ENCODE results near the gene AOC3. TPM values are rescaled to one million over a fixed set of nuclear protein-coding genes. Genes with fewer than 3 reads are reported as not detected.
A peak's percentile ranks its signal among the peaks of the same experiment; 100 is the strongest.
"Not testable (repeated sequence)": the region's sequence is repeated elsewhere in the genome, so short reads cannot be mapped to it uniquely, and the experiment has no call there.

AOC3 gene
- polyA plus RNA-seq, 1 donor, result 27.0 TPM

DNA sequence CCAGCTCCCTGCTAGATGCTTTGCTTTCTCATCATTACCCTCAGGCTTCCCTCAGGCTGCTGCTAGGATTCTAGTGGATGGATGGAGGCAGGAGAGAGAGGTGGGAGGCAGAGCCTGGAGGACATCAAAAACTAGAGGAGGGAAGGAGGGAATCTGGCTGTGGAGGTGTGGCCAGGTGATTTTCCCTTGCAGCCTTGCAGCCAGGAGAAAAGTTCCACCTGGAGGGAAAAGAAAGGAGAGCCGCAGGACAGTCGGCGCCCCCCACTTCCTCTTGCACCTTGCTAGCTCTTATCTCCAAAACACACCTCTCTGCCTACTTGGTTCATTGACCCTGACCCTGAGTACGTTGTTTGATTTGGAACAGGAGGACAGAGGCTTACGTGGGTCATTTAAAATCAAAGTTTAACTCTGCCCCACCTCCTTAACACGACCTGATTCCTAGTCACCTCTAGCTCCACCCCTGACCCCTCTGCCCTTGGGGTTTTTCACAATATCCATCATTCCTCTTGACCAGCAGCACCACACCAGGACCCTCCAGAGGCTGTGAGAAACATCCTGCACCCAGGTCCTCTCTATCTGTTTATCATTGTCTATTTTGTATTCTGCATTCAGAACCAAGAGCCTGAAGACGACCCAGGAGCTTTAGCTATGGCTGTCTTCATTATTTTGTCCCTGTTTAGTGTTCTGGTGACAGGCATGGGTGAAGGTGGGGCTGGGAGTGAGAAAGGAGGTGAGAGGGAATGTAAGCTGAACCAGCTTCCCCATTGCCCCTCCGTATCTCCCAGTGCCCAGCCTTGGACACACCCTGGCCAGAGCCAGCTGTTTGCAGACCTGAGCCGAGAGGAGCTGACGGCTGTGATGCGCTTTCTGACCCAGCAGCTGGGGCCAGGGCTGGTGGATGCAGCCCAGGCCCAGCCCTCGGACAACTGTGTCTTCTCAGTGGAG lies 15.9 kb downstream of the AOC3 start:
- no peak for DNase-seq

DNA sequence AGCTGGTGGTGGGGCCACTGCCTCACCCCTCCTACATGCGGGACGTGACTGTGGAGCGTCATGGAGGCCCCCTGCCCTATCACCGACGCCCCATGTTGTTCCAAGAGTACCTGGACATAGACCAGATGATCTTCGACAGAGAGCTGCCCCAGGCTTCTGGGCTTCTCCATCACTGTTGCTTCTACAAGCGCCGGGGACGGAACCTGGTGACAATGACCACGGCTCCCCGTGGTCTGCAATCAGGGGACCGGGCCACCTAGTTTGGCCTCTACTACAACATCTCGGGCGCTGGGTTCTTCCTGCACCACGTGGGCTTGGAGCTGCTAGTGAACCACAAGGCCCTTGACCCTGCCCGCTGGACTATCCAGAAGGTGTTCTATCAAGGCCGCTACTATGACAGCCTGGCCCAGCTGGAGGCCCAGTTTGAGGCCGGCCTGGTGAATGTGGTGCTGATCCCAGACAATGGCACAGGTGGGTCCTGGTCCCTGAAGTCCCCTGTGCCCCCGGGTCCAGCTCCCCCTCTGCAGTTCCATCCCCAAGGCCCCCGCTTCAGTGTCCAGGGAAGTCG lies 16.8 kb downstream of the AOC3 start:
- not testable (repeated sequence) for DNase-seq

DNA sequence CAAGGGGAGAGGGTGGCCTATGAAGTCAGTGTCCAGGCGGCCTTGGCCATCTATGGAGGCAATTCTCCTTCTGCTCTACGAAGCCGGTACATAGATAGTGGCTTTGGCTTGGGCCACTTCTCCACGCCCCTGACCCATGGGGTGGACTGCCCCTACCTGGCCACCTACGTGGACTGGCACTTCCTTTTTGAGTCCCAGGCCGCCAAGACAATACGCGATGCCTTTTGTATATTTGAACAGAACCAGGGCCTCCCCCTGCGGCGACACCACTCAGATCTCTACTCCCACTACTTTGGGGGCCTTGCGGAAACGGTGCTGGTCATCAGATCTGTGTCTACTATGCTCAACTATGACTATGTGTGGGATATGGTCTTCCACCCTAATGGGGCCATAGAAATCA lies 17.3 kb downstream of the AOC3 start:
- no peak for DNase-seq

DNA sequence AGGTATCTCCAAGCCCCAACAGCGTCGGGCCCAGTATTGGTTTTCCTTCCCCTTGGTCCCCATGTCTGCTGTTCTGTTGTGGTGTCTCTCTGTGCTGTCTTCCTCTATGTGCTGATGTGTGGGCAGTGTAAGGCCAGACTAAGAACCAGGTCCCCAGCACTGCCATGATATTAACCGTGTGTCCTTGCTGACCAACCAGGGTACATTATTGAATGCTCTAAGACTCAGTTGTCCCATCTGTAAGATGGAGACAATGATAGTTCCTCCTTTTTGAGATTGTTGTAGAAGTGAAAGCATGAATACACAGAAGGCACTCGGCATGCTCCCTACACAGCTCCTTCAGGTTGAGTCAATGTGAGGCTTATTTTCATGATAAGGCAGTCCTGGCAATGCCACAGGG lies 20.6 kb downstream of the AOC3 start:
- no peak for DNase-seq

DNA sequence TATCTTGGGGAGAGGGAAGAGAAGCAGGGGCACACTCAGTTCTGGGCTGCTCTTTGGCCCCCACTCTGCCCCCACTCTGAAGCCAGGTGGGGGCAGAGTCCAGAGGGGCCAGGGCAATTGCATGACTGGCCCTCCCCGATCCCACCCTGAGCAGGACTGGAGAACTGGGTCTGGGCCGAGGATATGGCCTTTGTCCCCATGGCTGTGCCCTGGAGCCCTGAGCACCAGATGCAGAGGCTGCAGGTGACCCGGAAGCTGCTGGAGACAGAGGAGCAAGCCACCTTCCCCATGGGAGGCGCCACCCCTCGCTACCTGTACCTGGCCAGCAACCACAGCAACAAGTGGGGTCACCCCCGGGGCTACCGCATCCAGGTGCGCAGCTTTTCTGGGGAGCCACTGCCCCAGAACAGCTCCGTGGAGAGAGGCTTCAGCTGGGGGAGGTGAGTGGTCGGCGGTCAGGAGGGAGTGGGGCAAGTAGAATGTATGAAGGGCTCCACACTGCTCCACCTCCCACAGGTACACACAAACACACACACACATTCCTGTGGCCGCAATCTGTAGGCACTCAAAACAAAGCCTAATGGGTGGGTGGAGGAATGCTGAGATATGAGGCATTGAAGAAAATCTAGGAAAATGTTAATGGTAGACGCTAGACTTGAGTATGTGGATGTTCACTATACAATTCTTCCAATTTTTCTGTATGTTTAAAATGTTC lies 21.4 kb downstream of the AOC3 start:
- no peak for DNase-seq

DNA sequence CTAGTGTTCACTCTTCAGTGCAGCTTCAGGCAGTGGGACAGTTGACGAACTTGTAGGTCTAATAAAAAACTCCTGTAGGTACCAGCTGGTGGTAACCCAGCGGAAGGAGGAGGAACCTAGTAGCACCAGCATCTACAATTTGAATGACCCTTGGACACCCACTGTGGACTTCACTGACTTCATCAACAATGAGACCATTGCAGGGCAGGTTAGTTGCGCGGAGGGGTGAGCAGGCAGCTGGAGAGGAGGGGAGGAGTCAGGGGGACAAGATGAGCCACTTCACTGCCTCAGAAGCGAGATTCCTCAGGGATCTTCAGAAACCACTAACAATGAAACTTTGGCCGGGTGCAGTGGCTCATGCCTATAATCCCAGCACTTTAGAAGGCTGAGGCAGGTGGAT lies 22.3 kb downstream of the AOC3 start:
- DNase-seq, result no peak

DNA sequence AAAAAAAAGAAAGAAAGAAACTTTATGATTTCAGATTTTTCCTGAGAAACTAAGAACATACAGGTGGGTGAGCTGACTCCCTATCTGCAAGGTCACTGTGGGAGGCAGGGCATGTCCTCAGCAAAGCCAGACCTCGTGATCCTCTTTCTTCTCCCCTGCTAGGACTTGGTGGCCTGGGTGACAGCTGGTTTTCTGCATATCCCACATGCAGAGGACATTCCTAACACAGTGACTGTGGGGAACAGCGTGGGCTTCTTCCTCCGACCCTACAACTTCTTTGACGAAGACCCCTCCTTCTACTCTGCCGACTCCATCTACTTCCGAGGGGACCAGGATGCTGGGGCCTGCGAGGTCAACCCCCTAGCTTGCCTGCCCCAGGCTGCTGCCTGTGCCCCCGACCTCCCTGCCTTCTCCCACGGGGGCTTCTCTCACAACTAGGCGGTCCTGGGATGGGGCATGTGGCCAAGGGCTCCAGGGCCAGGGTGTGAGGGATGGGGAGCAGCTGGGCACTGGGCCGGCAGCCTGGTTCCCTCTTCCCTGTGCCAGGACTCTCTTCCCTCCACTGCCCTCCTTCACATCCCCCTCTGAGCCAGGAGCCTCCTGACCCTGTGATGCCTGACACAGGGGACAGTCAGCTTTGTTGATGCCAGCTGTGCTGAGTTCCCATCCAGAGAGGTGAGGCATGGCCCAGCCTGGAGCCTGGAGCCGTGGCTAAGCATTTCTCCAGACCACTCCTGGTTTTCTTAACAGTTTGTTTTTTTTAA lies 23.1 kb downstream of the AOC3 start:
- DNase-seq, result not testable (repeated sequence)

DNA sequence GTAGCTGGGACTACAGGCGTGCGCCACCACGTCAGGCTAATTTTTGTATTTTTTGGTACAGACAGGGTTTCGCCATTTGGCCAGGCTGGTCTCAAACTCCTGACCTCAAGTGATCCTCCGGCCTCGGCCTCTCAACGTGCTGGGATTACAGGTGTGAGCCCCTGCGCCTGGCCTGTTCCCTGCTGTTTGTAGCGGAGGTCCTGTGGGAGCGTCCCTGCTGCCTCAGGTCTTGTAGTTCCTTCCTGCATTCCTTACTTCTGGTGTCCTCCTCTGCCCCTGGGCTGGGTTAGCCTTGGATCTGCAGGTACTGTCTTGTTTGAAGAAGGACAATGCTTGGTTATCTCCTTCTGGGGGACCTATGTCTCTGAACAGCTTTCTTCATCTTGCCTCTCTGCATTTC lies 26.0 kb downstream of the AOC3 start:
- DNase-seq, result no peak

DNA sequence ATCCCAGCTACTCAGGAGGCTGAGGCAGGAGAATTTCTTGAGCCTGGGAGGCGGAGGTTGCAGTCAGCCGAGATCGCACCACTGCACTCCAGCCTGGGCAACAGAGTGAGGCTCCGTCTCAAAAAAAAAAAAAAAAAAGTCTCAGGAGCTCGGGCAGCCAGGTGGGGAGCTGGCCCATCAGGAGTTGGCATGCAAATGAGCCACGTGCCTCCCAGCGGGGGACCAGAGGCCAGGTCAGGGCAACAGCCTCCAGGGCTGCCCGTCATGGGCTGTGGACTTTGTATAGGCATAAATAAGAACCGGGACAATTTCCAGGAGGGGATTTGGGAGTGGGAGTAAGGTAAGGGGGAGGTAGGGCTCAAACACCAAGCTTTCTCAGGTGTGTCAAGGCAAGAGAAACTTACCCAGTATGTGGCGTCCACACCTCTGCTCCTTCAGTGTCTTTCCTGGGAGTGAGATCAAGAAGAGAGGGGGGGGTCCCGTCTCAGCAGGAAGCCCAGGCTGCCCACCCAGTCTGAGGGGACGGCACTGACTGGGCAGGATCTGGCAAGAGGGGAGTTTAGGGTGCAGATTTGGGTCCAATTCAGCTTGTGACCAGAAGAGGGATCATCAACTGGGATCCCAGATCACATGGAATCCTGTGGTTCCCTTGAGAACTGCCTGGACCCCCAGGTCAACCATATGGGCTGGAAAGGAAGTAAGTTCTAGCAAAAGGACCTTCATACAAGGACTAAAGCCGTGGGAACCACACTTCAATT lies 27.3 kb downstream of the AOC3 start:
- no peak for DNase-seq

DNA sequence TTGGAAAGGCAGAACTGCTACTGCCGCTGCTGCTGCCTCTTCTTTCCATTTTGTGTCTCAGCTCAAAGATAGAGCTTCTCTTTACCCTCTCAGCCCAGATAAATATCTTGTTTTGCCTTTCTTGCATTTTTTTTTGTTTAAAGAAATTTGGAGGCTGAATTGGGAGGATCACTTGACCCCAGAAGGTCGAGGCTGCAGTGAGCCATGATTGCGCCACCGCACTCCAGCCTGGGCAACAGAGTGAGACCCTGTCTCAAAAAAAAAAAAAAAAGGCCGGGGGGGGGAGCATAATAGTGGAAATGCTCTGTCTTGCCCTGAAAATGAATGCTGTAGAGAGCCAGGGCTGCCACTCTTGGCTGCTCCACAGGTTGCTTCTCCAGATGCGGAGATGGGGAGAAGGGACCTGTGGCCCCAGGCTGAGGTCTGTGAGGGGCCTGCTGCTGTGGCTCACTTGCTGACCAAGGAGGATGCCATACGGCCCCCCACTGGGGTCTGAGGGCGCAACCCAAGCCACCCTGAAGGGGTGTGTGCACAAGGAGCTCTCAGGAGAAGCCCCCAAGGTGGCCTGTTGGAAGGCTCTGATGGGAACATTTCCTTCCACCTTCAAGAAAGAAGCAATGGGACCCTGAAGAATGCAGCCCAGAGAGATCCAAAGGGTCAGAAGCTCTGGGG lies 28.1 kb downstream of the AOC3 start:
- no peak for DNase-seq

DNA sequence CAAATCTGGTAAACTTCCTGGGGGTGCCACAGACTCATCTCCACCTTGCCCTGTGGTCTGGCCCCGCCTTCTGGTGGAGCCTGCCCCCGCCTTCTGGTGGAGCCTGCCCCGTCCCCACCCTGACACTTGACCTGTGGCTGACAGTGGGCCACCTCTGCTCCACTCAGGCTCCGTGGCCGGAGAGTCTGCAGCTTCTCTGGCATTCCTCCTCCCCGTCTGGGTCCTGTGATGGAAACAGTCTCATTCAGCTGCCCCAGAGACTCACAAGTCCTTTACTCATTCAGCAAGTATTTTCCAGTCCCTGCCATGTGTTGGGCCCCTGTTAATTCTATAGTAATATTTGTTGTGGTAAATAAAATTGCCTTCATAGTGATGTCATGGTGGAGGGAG lies 28.6 kb downstream of the AOC3 start:
- DNase-seq, result no peak

DNA sequence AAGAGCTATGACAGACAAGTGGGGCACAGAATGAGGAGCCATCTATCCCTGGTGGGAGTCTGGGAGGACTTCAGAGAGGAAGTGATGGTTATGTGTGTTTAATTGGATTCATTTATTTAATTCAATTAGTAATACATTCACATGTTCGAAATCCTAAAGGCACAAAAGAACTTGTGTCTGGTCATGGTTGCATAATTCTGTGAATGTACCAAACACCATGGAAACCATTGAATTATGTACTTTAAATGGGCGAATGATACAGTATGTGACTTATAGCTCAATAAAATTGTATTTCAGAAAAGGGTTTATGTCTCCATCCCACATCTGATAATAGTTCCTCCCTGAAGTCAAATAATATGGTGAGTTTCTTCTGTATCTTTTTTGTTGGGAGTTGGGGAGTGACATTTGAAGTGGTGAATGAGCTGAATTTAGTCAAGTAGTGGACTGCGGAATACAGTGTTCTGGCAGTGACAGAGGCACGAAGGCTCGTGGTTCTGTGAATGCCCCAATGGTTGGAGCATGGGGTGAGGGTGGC lies 29.8 kb downstream of the AOC3 start:
- no peak for DNase-seq

DNA sequence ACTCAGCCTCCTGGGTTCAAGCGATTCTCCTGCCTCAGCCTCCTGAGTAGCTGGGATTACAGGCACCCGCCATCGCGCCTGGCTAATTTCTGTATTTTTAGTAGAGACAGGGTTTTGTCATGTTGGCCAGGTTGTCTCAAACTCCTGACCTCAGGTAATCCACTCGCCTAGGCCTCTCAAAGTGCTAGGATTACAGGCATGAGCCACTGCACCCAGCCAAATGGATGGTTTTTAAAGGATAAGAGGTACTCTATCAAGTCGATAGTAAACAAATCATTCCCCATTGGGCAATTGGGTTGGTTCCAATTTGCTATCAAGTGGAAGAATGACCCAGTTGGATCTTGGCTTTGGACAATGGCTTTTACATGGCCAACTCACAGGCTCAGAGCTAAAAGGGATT lies 30.7 kb downstream of the AOC3 start:
- not testable (repeated sequence) for DNase-seq

DNA sequence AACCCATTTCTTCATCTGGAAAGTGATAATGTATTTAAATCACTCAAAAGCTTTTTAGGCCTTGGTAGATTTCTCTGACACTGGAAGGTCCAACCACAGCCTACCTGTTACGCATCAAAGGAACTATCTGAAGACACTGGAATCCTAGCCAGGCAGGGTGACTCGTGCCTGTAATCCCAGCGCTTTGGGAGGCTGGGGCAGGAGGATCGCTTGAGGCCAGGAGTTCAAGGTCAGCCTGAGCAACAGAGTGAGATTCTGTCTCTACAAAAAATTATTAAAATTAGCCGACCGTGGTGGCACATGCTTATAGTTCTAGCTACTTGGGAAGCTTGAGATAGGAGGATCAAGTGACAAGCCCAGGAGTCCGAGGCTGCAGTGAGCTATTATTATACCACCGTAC lies 31.2 kb downstream of the AOC3 start:
- DNase-seq, result no peak

DNA sequence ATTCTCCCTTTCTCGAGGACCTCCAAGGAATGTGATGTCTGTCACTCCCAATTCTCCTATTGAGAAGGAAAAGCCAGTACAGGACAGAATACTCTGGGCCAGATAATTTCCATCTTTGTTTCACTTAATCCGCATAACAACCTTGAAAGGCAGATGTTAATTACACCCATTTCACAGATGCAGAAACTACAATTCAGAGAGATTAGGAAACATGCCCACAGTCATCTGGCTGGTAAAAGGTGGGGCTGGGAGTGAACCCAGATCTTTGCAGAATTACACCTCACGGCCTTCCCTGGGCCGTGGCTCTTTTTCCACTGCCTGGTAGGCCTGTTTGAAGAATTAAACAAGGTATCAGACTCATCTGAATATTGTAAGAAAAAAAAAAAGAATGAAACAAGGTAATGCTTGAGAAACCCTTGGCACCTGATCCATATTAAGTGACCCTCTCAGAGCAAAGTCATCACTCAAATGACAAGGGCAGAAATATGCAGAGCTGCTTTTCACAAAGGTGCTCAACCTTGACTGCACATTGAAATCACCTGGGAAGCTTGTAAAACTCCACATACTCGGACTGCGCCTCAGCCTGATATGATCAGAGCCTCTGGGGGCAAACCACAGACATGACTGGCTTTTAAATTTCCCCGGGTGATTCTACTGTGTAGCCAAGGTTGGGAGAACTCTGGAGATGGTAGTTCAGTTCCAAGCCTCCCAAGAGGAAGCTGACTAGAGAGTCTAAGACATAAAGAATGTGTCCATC lies 33.0 kb downstream of the AOC3 start:
- DNase-seq, result no peak

DNA sequence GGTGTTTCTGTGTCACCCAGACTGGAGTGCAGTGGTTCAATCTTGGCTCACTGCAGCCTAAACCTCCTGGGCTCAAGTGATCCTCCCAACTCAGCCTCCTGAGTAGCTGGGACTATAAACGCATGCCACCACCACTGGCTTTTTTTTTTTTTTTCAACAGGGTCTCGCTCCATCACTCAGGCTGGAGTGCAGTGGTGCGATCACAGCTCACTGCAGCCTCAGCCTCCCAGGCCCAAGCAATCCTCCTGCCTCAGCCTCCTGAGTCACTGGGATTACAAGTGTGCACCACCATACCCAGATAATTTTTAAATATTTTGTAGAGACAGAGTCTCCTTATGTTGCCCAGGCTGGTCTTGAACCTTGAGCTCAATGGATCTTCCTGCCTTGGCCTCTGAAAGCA lies 34.8 kb downstream of the AOC3 start:
- DNase-seq, result not testable (repeated sequence)

DNA sequence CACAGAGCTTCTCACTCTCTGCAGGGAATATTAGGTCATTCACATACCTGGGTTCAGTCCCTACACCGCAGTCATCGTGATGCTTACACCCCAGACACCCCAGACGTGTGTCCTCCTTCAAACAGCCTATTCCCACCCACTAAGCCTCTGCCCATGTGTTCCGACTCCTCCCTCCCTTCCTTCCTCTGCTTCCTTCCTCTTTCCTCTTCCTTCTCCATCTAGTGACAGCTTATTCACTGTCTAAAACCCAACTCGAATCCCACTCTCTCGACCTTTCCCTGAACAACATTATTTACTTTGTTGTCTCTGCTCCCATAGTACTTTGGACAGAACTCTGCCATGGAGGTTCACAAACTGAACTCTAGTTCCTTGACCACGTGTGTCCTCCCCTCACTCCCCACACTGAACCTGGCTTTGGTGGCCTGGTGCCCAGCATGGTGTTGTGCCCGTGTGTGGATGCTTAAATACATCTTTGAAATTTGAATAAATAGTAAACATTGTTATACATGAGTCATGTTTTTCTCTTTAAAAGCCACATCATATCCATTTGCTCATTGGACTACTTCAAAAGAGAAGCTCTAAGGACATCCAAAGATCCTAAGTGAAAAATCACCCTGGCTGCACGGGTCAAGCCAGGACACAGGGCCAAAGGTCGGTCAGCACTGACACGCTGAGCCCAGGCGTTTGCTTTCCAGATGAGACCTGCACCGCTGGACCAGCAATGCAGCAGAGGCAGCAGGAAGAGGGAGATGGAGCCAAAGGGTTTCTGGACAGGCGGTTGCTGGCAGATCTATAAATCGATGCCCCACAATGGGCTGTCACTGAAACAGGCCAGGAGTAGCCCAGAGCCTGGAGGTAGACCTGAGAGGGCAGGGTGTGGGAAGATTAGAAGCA lies 35.5 kb downstream of the AOC3 start:
- no peak for DNase-seq

DNA sequence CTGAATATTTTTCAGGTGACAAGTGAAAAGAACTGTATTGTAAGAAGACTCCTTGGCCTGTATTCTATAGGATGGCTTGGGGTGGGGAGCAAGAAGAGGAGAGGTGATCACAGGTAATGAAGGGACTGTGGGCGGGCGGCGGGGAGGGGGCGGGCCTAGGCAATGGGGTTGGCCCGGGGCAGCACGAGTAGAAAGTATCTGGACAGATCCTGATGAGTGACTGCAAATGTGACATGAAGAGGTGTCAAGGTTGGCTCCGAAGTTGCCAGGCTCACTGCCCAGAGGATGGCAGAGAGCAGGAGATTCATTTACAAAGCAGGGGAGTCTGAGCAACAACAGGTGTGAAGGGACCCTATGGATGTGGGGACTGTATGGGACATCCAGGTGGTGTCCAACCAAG lies 38.8 kb downstream of the AOC3 start:
- DNase-seq, result no peak

DNA sequence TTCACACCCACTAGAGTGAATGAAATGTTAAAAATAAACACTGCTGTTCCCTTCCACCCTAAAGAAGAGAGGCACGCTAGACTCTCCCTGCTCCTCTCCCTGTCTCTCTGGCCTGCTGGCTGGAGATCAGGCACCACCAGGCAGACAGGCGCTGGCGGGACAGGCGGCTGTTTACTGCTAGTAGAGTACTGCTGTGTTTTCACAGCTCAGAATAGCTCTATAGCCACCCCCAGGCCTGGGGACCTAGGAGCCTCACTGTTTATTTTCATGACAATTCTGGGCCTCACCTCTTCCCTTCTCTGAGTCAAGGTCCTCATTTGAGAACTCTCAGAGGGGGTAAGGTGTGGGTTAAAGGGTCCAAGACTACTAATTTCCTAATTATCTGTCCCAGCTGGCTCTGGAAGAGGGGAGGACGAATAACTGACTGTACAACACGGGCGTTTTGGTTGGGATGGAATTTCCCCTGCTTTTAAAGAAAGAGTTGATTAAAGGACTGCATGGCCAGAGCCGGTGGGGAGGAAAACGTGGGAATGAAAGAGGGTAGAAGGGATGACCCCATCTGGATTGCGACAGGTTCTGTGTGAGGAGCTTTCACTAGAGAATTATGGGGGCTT lies 40.6 kb downstream of the AOC3 start:
- peak; percentile 40 for DNase-seq
